NCI-H1048 (cell line): ENCODE data around the gene KRTAP5-7.
"Not testable (repeated sequence)": the region's sequence is repeated elsewhere in the genome, so short reads cannot be mapped to it uniquely, and the experiment has no call there.

Experiments
- DNase-seq: peaks from one replicate; lab custom pipeline; 2025; lab: John Stamatoyannopoulos, UW

The KRTAP5-7 gene

GRCh38 chr11:71532036-71532610, 5.1 kb downstream of the KRTAP5-7 start:
- no peak for DNase-seq

DNA sequence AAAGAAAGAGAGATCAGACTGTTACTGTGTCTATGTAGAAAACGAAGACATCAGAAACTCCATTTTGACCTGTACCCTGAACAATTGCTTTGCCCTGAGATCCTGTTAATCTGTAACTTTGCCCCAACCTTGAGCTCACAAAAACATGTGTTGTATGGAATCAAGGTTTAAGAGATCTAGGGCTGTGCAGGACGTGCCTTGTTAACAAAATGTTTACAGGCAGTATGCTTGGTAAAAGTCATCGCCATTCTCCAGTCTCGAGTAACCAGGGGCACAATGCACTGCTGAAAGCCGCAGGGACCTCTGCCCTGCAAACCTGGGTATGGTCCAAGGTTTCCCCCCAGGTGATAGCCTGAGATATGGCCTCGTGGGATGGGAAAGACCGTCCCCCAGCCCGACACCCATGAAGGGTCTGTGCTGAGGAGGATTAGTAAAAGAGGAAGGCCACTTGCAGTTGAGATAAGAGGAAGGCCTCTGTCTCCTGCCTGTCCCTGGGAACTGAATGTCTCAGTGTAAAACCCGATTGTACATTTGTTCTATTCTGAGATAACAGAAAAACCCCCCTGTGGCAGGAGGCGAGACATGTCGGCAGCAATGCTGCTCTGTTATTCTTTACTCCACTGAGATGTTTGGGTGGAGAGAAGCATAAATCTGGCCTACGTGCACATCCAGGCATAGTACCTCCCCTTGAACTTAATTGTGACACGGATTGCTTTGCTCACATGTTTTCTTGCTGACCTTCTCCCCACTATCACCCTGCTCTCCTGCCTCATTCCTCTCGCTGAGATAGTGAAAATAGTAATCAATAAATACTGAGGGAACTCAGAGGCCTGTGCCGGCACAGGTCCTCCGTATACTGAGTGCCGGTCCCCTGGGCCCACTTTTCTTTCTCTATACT, 7.9 kb downstream of the KRTAP5-7 start:
- DNase-seq = not testable (repeated sequence)

GRCh38 chr11:71535825-71536224, 8.8 kb downstream of the KRTAP5-7 start:
- DNase-seq = no peak

DNA sequence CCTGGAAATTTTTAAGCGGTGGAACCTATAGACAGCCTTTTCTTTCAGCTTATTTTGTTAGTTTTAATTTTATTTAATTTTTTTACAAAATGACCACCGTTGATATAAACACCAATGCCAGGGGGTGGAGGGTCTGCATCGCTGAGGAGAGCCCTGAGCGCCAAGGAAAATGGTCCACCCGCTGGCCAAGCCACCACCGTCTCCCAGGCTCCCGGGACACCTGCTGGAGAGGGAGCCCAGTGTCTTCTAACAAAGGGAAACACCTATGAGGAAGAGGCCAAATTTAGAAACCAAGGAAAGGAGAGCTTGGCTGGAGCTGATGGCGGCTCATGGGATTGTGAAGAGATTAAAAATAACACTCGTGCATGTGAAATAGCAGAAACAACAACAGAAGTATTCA, 10.5 kb downstream of the KRTAP5-7 start:
- no peak for DNase-seq

DNA sequence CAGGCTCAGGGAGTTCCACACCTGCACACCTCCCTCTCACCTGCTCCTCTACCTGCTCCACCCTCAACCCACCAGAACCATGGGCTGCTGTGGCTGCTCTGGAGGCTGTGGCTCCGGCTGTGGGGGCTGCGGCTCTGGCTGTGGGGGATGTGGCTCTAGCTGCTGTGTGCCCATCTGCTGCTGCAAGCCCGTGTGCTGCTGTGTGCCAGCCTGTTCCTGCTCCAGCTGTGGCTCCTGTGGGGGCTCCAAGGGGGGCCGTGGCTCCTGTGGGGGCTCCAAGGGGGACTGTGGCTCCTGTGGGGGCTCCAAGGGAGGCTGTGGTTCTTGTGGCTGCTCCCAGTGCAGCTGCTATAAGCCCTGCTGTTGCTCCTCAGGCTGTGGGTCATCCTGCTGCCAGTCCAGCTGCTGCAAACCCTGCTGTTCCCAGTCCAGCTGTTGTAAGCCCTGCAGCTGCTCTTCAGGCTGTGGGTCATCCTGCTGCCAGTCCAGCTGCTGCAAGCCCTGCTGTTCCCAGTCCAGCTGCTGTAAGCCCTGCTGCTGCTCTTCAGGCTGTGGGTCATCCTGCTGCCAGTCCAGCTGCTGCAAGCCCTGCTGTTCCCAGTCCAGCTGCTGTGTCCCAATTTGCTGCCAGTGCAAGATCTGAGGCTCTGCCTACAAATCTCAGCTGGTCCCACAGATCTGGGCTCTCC, 11.1 kb downstream of the KRTAP5-7 start, which contains the start of gene KRTAP5-8:
KRTAP5-8 (plus strand) TSS at position 49 of the 689 bp plus-strand sequence; CDS start at position 80, 31 bp downstream.
- DNase-seq = not testable (repeated sequence)

DNA sequence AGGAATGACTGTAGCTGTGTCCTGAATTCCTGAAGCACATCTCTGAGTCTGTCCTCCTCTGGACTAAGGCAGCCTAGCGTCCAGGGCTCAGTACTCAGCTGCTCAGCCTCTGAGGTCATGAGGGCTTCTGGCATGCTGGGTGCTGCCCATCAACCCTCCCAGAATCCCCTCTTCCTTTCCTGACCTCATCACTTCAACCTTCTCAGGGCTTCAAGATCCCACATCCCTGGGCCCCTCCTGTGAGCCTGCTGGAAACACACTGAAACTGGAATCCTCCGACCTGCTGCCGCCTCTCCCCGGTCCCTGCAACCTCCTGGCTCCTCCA, 11.6 kb downstream of the KRTAP5-7 start:
- no peak for DNase-seq

DNA sequence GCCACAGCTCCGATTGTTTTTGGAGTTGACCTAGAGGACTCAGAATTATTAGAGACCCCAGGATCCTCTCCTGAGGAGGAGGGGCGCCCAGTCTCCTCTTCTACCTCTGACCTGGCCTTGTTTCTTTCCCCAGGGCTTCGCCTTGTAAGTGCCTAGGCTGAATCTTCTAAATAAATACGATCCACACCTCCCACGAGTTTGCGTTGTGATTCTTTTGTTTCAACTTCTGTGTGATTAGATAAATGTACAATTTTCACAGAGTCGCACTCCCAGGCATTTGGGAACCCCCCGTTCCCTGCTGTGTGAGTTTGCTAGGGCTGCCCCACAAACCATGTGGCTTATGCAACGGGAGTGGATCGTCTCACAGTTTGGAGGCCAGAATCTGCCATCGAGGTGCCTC, 11.9 kb downstream of the KRTAP5-7 start:
- DNase-seq = no peak

- DNase-seq = not testable (repeated sequence)
Measured at GRCh38 chr11:71539971-71540370, 12.9 kb downstream of the KRTAP5-7 start.

DNA sequence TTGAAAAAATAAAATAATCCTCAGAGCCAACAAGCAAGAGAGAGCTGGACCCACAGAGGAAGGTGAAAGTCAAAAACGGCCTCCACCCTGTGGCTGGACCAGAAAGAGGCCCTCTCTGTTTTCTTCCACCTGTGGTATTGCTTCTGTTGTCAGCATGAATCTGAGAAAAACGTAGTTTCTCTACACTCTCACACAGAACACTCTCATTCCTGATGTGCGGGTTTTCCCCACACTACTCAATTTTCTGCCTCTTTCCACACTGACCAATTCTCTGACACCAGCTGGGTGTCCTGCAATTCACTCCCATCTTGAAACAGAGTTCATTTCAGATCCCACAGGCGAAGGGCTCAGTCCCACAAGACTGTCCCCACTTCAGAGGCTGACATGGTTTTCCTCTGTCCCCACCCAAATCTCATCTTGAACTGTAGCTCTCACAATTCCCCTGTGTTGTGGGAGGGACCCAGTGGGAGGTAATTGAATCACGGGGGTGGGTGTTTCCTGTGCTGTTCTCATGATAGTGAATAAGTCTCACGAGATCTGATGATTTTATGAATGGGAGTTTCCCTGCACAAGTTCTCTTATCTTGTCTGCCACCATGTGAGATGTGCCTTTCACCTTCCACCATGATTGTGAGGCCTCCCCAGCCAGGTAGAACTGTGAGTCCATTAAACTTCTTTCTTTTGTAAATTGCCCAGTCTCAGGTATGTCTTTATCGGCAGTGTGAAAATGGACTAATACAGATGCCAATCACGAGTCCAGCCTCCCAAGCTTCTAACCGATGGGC, 13.6 kb downstream of the KRTAP5-7 start:
- DNase-seq = not testable (repeated sequence)

- DNase-seq = no peak
Measured at GRCh38 chr11:71542382-71542781, 15.3 kb downstream of the KRTAP5-7 start.

- no peak for DNase-seq
Measured at GRCh38 chr11:71542879-71543777, 16.1 kb downstream of the KRTAP5-7 start.

GRCh38 chr11:71543866-71544265, 16.8 kb downstream of the KRTAP5-7 start:
- no peak for DNase-seq

- DNase-seq = no peak
Measured at GRCh38 chr11:71544525-71545214, 17.6 kb downstream of the KRTAP5-7 start.

- no peak for DNase-seq
Measured at GRCh38 chr11:71545405-71545966, 18.4 kb downstream of the KRTAP5-7 start.

DNA sequence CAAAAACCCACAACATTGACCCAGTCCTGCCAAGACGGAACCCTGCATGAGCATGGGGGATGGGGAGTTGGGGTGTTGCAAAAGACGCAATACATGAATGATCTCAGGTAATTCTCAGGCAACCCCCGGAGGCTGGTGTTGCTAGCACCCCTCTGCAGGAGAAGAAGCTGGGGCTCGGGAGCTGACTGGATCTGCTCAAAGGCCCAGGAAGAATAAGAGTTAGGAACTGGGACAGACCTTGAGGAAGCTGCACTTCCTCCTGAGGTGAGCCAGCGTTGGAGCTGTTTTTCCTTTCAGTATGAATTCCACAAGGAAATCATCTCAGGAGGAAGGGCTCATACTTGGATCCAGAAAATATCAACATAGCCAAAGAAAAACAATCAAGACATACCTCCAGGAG, 21.1 kb downstream of the KRTAP5-7 start, which contains the start of gene KRTAP5-9:
KRTAP5-9 (plus strand) TSS at position 301 of the 400 bp plus-strand sequence. CDS start 238 bp downstream, outside the sequence.
- DNase-seq = no peak

DNA sequence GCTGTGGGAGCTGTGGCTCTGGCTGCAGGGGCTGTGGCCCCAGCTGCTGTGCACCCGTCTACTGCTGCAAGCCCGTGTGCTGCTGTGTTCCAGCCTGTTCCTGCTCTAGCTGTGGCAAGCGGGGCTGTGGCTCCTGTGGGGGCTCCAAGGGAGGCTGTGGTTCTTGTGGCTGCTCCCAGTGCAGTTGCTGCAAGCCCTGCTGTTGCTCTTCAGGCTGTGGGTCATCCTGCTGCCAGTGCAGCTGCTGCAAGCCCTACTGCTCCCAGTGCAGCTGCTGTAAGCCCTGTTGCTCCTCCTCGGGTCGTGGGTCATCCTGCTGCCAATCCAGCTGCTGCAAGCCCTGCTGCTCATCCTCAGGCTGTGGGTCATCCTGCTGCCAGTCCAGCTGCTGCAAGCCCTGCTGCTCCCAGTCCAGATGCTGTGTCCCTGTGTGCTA, 21.7 kb downstream of the KRTAP5-7 start:
- DNase-seq = no peak

DNA sequence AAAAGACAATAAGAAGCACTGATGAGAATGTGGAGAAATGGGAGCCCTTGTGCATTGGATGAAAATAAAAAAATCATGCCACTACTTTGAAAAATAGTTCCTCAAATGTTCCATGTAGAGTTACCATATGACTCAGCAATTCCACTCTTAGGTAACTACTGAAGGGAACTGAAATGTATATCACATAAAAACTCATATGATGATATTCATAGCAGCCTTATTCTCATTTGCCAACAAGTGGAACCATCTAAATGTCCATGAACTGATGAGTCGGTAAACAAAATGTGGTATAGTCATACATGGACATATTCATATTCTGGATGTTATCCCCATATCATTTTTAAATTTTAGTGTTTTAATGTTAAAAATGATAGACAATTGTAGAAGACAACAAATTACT, 24.6 kb downstream of the KRTAP5-7 start:
- no peak for DNase-seq

DNA sequence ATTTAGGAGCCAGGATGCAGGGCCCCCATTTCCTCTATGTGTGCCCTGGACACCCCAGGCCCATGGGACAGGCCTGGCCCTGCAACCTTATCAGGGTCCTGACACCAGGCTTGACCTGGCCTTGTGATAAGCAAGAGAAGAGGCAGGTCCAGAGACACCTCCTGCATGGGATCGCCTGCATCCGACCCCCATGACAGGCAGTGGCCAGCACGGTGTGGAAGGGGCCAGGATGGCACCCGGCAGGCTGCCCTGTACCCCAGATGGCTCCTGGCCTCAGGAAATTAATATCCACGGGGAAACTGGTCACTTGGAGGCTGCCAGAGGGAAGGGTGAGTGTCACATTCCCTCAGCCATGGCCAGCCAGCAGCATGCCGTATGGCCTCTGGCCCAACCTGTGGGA, 27.9 kb downstream of the KRTAP5-7 start:
- DNase-seq = no peak

DNA sequence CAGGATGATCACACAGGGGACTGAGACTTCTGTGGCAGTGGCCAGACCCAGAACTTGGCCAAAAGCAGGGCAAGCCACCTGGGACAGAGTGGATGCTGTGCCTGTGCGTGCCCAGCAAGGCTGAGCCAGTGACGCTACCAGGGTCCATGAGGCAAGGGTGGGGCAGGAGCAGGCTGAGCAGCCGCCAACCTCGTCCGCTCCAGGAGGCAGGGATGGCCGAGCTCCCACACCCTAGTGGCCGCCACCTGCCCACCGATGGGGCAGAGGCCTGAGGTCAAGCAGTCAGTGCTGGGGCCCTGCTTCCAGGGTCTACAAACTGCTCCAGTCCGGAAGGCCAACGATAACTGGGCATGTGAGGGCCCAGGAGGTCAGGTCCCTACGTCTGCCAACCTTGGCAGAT, 28.4 kb downstream of the KRTAP5-7 start:
- no peak for DNase-seq

- DNase-seq = no peak
Measured at GRCh38 chr11:71556018-71556417, 29.0 kb downstream of the KRTAP5-7 start.
